ENCODE data around the gene BBS4.

DNA sequence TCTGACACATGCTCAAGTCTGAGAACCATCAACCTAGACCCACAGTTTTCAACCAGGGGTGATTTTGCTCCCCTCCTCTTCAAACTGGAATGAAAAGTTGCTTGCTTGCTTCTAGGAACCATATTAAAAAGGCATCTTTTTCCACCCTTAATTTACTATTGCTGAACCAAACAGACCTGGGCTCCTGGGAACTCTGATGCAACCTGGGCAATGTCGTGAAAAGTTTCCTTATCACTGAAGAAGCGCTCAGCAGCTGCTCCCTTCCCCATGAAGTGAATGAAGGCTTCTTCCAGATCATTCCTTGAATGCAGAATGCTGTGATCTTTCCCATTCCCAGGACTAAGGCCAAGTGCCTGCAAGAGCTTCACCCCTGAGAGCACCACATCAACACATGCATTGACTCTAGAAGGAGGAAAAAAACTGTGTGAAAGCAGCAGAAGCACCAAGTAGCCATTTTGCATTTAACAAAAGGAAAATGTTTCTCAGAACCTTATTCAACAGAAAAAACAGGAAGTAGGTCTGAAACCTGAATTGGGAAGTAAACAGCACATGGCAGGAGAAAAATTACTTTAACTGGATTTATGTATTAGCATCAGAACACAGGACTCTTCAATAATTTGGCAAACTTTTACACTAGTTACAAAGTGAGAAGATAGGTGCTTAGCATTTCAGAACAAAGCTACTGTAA lies 88.8 kb downstream of the BBS4 start:
- TF ChIP-seq, protein P1, sequence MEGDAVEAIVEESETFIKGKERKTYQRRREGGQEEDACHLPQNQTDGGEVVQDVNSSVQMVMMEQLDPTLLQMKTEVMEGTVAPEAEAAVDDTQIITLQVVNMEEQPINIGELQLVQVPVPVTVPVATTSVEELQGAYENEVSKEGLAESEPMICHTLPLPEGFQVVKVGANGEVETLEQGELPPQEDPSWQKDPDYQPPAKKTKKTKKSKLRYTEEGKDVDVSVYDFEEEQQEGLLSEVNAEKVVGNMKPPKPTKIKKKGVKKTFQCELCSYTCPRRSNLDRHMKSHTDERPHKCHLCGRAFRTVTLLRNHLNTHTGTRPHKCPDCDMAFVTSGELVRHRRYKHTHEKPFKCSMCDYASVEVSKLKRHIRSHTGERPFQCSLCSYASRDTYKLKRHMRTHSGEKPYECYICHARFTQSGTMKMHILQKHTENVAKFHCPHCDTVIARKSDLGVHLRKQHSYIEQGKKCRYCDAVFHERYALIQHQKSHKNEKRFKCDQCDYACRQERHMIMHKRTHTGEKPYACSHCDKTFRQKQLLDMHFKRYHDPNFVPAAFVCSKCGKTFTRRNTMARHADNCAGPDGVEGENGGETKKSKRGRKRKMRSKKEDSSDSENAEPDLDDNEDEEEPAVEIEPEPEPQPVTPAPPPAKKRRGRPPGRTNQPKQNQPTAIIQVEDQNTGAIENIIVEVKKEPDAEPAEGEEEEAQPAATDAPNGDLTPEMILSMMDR (IDR thresholded peaks at IDR 0.05), result no peak
- TF ChIP-seq POLR2A (IDR thresholded peaks at IDR 0.05), result no peak
